Testis (tissue), 2 donors: Measurements from ENCODE around the gene CTNNA2.

Experiments used
- POLR2A ChIP-seq: fragments of 450-650 bp; IDR thresholded peaks from one replicate; pipeline ENCODE4 v1.6.1; 2017; ENCODE audit warnings: antibody characterized with exemption, mild to moderate bottlenecking, moderate library complexity
- TF ChIP-seq, protein P1 (sequence below), 3 experiments: fragments of 450-650 bp in 2 of 3; fragments of 200-600 bp in 1 of 3; sonication (generic) in 1 of 3; IDR thresholded peaks; one replicate each; pipeline ENCODE4 v1.5.1; 2016 to 2019; ENCODE audit warnings: antibody characterized with exemption in 3 of 3, mild to moderate bottlenecking in 2 of 3, moderate library complexity in 1 of 3

DNA sequence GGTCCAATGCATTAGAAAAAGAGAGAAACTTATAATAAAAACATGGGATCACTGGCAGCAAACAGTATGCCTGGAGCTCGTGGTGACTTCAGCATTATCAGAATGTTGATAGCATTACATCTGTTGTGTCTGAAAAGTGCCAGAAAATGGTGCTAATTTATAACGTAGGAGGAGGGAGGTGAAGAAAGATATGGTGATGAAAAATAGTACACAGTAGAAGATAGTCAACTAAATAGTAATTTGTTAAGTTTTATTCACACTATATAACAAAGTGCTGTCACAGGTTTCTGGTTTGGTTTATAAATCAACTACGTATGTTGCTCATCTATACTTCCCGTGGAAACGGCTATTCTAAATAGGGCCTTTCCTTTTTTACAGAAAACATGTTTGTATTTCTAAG is 674.3 kb downstream of the CTNNA2 start:
- TF ChIP-seq, protein P1, sequence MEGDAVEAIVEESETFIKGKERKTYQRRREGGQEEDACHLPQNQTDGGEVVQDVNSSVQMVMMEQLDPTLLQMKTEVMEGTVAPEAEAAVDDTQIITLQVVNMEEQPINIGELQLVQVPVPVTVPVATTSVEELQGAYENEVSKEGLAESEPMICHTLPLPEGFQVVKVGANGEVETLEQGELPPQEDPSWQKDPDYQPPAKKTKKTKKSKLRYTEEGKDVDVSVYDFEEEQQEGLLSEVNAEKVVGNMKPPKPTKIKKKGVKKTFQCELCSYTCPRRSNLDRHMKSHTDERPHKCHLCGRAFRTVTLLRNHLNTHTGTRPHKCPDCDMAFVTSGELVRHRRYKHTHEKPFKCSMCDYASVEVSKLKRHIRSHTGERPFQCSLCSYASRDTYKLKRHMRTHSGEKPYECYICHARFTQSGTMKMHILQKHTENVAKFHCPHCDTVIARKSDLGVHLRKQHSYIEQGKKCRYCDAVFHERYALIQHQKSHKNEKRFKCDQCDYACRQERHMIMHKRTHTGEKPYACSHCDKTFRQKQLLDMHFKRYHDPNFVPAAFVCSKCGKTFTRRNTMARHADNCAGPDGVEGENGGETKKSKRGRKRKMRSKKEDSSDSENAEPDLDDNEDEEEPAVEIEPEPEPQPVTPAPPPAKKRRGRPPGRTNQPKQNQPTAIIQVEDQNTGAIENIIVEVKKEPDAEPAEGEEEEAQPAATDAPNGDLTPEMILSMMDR (IDR thresholded peaks at IDR 0.05) = no peak
- no peak for TF ChIP-seq POLR2A
